Astrocyte (in vitro differentiated cells and primary cell): ENCODE data around the gene PHC2.

Experiments
- CTCF ChIP-seq: IDR thresholded peaks from 2 replicates; pipeline ENCODE4 v1.5.1; 2011; ENCODE audit warnings: low read depth, mild to moderate bottlenecking, inconsistent platforms, low read length, moderate library complexity; ENCODE audit not compliant: insufficient read depth
- EZH2 ChIP-seq: IDR thresholded peaks from 2 replicates; pipeline ENCODE4 v1.6.1; 2012; ENCODE audit warnings: mild to moderate bottlenecking, low read length, inconsistent platforms; ENCODE audit not compliant: insufficient read depth

GRCh38 chr1:33359931-33360330 lies 71.0 kb downstream of the PHC2 start:
- no peak for TF ChIP-seq CTCF
- TF ChIP-seq EZH2 = no peak
